ENCODE measurements around the gene CASD1. TPM values are rescaled to one million over a fixed set of nuclear protein-coding genes. Genes with fewer than 3 reads are reported as not detected.

The CASD1 gene
- total and polyA plus RNA-seq, 8 donors = 2.9 to 57.6 (median 14.7) TPM

GRCh38 chr7:94579470-94579869 is 69.9 kb downstream of the CASD1 start:
- Histone ChIP-seq H3K9me3 (peaks cover 0 to 21% (median 18%) of the 10 kb centered on the region in 4 donors), H3K27me3 (no peaks in the 10 kb centered on the region), H3K4me3 (no peak overlapping the region), H3K4me1 (peaks cover 0 to 6% (median 2%) of the 10 kb centered on the region in 4 donors), H3K36me3 (peaks cover 0 to 26% (median 6%) of the 10 kb centered on the region in 4 donors), H3K27ac (no peak overlapping the region)
- intact Hi-C loops (cut with DNase I; ENCODE audit: low total_unique reads) = no loop called here
- WGBS, 5 donors = 69 to 78% (median 74%) methylated on average over 2 of the region's 2 CpGs
- TF ChIP-seq EP300 (IDR thresholded peaks at IDR 0.05) (no peak), CTCF (IDR thresholded peaks at IDR 0.05) (no peak), POLR2AphosphoS5 (IDR thresholded peaks at IDR 0.05) (no peak), POLR2A (IDR thresholded peaks at IDR 0.05) (no peak)
- no peak for DNase-seq

- intact Hi-C loops (cut with DNase I; ENCODE audit: low total_unique reads) = no loop called here
- H3K4me1 ChIP-seq = peaks cover 0 to 6% (median 2%) of the 10 kb centered on the region in 4 donors
- H3K36me3 ChIP-seq = peaks cover 0 to 14% (median 2%) of the 10 kb centered on the region in 4 donors
- TF ChIP-seq CTCF (IDR thresholded peaks at IDR 0.05) (no peak), POLR2A (IDR thresholded peaks at IDR 0.05) (no peak), EP300 (IDR thresholded peaks at IDR 0.05) (no peak), POLR2AphosphoS5 (IDR thresholded peaks at IDR 0.05) (no peak)
- 53 to 74% (median 70%) methylated on average over 1 of the region's 1 CpG for WGBS, 5 donors
- H3K27me3 ChIP-seq = no peaks in the 10 kb centered on the region
- no peak overlapping the region for H3K4me3 ChIP-seq
- no peak overlapping the region for H3K27ac ChIP-seq
- DNase-seq = peak in 1 of 2 donors; percentile 18
- H3K9me3 ChIP-seq = peaks cover 0 to 9% (median 6%) of the 10 kb centered on the region in 4 donors
These were observed 71.0 kb downstream of the CASD1 start for GRCh38 chr7:94580601-94581000.

GRCh38 chr7:94584113-94584512 is 74.5 kb downstream of the CASD1 start:
- no peaks in the 10 kb centered on the region for H3K27me3 ChIP-seq
- H3K4me1 ChIP-seq = peaks cover 0 to 6% (median 2%) of the 10 kb centered on the region in 4 donors
- TF ChIP-seq CTCF (IDR thresholded peaks at IDR 0.05) = no peak
- peak in 1 of 3 donors; percentile 28 for TF ChIP-seq POLR2AphosphoS5 (IDR thresholded peaks at IDR 0.05)
- no peaks in the 10 kb centered on the region for H3K9me3 ChIP-seq
- no peak overlapping the region for H3K27ac ChIP-seq
- H3K36me3 ChIP-seq = peaks cover 0 to 5% (median 1%) of the 10 kb centered on the region in 4 donors
- no peak overlapping the region for H3K4me3 ChIP-seq
- intact Hi-C loops (cut with DNase I; ENCODE audit: low total_unique reads) = no loop called here
- WGBS, 5 donors = 30 to 66% (median 42%) methylated on average over 1 of the region's 1 CpG
- peak in 1 of 2 donors; percentile 59 for DNase-seq

- intact Hi-C loops (cut with DNase I; ENCODE audit: low total_unique reads) = no loop called here
- H3K27ac ChIP-seq = no peak overlapping the region
- peaks cover 0 to 6% (median 2%) of the 10 kb centered on the region in 4 donors for H3K4me1 ChIP-seq
- DNase-seq = no peak
- TF ChIP-seq CTCF (IDR thresholded peaks at IDR 0.05) = no peak
- TF ChIP-seq POLR2A (IDR thresholded peaks at IDR 0.05) = no peak
- TF ChIP-seq EP300 (IDR thresholded peaks at IDR 0.05) = no peak
- TF ChIP-seq POLR2AphosphoS5 (IDR thresholded peaks at IDR 0.05) = no peak
- H3K36me3 ChIP-seq = peaks cover 0 to 12% (median 2%) of the 10 kb centered on the region in 4 donors
- no peaks in the 10 kb centered on the region for H3K27me3 ChIP-seq
- no peak overlapping the region for H3K4me3 ChIP-seq
- WGBS, 5 donors = 92 to 98% (median 97%) methylated on average over 2 of the region's 2 CpGs
- H3K9me3 ChIP-seq = no peaks in the 10 kb centered on the region
These were observed 78.5 kb downstream of the CASD1 start for GRCh38 chr7:94588075-94588474.
